Neural cell (in vitro differentiated cells): ENCODE results near the gene SOCS3.

Experiments used
- TAF1 ChIP-seq: IDR thresholded peaks from 2 replicates; pipeline ENCODE4 v1.6.1; 2012; ENCODE audit warnings: low read depth
- TF ChIP-seq, protein P1 (sequence below): fragments of 450-650 bp; IDR thresholded peaks from 2 replicates; pipeline ENCODE4 v1.5.1; 2014; ENCODE audit warnings: antibody characterized with exemption, mild to moderate bottlenecking, moderate library complexity; ENCODE audit not compliant: poor library complexity, severe bottlenecking

GRCh38 chr17:78353834-78354233, 6.0 kb downstream of the SOCS3 start:
- TF ChIP-seq, protein P1, sequence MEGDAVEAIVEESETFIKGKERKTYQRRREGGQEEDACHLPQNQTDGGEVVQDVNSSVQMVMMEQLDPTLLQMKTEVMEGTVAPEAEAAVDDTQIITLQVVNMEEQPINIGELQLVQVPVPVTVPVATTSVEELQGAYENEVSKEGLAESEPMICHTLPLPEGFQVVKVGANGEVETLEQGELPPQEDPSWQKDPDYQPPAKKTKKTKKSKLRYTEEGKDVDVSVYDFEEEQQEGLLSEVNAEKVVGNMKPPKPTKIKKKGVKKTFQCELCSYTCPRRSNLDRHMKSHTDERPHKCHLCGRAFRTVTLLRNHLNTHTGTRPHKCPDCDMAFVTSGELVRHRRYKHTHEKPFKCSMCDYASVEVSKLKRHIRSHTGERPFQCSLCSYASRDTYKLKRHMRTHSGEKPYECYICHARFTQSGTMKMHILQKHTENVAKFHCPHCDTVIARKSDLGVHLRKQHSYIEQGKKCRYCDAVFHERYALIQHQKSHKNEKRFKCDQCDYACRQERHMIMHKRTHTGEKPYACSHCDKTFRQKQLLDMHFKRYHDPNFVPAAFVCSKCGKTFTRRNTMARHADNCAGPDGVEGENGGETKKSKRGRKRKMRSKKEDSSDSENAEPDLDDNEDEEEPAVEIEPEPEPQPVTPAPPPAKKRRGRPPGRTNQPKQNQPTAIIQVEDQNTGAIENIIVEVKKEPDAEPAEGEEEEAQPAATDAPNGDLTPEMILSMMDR, result no peak
- TF ChIP-seq TAF1, result no peak
